ENCODE data around the gene SPON1.

SPON1 gene

DNA sequence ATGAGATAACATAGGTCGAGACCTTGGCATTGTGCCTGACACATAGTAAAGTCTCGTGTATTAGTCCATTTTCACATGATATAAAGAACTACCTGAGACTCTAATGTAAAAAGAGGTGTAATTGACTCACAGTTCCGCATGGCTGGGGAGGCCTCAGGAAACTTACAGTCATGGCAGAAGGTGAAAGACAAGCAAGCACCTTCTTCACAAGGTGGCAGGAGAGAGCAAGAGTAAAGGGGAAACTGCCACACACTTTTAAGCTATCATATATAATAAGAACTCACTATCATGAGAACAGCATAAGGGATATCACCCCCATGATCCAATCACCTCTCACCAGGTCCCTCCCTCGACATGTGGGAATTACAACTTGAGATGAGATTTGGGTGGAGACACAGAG, 165.2 kb downstream of the SPON1 start:
- TF ChIP-seq FOXP2 (optimal IDR thresholded peaks at IDR 0.05; ENCODE audit: borderline replicate concordance, extremely low read depth, extremely low read length, insufficient read depth), result no peak
- no peak for TF ChIP-seq SIN3A (IDR thresholded peaks at IDR 0.05; ENCODE audit: borderline replicate concordance, insufficient read depth, low read length)
- TF ChIP-seq, protein P1, sequence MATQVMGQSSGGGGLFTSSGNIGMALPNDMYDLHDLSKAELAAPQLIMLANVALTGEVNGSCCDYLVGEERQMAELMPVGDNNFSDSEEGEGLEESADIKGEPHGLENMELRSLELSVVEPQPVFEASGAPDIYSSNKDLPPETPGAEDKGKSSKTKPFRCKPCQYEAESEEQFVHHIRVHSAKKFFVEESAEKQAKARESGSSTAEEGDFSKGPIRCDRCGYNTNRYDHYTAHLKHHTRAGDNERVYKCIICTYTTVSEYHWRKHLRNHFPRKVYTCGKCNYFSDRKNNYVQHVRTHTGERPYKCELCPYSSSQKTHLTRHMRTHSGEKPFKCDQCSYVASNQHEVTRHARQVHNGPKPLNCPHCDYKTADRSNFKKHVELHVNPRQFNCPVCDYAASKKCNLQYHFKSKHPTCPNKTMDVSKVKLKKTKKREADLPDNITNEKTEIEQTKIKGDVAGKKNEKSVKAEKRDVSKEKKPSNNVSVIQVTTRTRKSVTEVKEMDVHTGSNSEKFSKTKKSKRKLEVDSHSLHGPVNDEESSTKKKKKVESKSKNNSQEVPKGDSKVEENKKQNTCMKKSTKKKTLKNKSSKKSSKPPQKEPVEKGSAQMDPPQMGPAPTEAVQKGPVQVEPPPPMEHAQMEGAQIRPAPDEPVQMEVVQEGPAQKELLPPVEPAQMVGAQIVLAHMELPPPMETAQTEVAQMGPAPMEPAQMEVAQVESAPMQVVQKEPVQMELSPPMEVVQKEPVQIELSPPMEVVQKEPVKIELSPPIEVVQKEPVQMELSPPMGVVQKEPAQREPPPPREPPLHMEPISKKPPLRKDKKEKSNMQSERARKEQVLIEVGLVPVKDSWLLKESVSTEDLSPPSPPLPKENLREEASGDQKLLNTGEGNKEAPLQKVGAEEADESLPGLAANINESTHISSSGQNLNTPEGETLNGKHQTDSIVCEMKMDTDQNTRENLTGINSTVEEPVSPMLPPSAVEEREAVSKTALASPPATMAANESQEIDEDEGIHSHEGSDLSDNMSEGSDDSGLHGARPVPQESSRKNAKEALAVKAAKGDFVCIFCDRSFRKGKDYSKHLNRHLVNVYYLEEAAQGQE (IDR thresholded peaks at IDR 0.05; ENCODE audit: insufficient read depth in 1 of 2, low read depth in 2 of 2, low read length in 2 of 2), result no peak
- no peak for TF ChIP-seq TAF1 (IDR thresholded peaks at IDR 0.05; ENCODE audit: borderline replicate concordance, insufficient read depth, low read length)
- no peak for TF ChIP-seq POLR2AphosphoS5 (IDR thresholded peaks at IDR 0.05; ENCODE audit: low read depth, low read length)

DNA sequence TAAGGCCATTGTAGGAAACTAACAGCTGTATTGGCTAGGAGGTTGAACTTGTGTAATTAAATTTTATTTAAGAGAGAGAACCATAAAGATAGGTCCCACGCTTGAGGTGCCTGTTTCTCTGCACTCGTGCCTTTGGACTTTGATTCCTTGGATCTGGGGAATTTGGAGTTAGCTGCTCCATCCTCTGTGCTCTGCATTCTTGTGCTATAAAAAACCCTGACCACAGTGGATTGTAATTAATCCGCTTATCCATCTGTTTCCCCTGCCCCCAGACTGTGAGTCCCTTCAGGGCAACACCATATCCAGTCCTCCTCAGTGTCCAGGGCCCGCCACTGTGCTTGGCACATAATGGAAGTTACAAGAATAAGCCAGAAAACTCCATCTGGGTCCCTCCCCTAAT, 169.8 kb downstream of the SPON1 start:
- no peak for TF ChIP-seq TAF1 (IDR thresholded peaks at IDR 0.05; ENCODE audit: borderline replicate concordance, insufficient read depth, low read length)
- no peak for TF ChIP-seq FOXP2 (optimal IDR thresholded peaks at IDR 0.05; ENCODE audit: borderline replicate concordance, extremely low read depth, extremely low read length, insufficient read depth)
- no peak for TF ChIP-seq POLR2AphosphoS5 (IDR thresholded peaks at IDR 0.05; ENCODE audit: low read depth, low read length)
- TF ChIP-seq, protein P1 (IDR thresholded peaks at IDR 0.05; ENCODE audit: insufficient read depth in 1 of 2, low read depth in 2 of 2, low read length in 2 of 2), result no peak
- no peak for TF ChIP-seq SIN3A (IDR thresholded peaks at IDR 0.05; ENCODE audit: borderline replicate concordance, insufficient read depth, low read length)

DNA sequence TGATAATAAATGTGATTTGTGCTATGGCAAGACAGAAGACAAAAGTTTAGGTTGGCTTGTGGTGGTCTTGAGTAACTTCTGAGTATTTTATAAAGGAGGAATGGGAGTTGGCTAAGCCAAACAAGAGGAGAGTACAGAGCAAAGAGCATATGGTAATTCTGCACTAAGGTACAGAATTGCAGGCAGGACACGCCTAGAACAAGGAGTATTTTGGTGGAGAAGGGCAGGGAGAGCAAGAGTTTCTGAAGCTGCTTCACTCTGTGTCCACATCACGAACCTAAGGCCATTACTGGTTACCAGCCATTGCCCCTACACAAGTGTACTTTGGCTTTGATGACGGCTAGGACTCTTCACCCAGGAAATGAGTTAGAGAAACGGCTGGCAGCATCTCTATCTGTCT, 170.9 kb downstream of the SPON1 start:
- no peak for TF ChIP-seq POLR2AphosphoS5 (IDR thresholded peaks at IDR 0.05; ENCODE audit: low read depth, low read length)
- TF ChIP-seq SIN3A (IDR thresholded peaks at IDR 0.05; ENCODE audit: borderline replicate concordance, insufficient read depth, low read length), result no peak
- TF ChIP-seq, protein P1 (IDR thresholded peaks at IDR 0.05; ENCODE audit: insufficient read depth in 1 of 2, low read depth in 2 of 2, low read length in 2 of 2), result no peak
- TF ChIP-seq FOXP2 (optimal IDR thresholded peaks at IDR 0.05; ENCODE audit: borderline replicate concordance, extremely low read depth, extremely low read length, insufficient read depth), result no peak
- no peak for TF ChIP-seq TAF1 (IDR thresholded peaks at IDR 0.05; ENCODE audit: borderline replicate concordance, insufficient read depth, low read length)

DNA sequence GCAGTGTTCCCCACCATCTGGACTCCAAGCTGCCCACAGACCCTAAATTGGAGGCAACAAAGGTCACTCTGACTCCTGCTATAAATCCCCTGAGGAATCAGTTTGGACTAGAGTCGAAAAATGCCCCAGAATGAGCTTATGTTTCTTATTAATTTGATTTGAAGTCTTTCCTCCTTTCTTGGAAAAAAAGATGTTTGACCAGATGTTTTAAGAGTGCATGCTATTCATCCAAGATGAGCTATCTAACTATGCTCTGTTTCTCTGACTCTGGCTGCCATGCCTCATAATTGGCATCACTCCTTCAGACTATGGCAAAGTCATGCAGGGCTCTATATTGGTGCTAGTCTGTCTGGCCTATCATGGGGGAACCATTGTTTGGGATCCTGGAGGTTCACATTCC, 174.0 kb downstream of the SPON1 start:
- TF ChIP-seq FOXP2 (optimal IDR thresholded peaks at IDR 0.05; ENCODE audit: borderline replicate concordance, extremely low read depth, extremely low read length, insufficient read depth) (no peak), SIN3A (IDR thresholded peaks at IDR 0.05; ENCODE audit: borderline replicate concordance, insufficient read depth, low read length) (no peak), POLR2AphosphoS5 (IDR thresholded peaks at IDR 0.05; ENCODE audit: low read depth, low read length) (no peak), TAF1 (IDR thresholded peaks at IDR 0.05; ENCODE audit: borderline replicate concordance, insufficient read depth, low read length) (no peak)
- TF ChIP-seq, protein P1 (IDR thresholded peaks at IDR 0.05; ENCODE audit: insufficient read depth in 1 of 2, low read depth in 2 of 2, low read length in 2 of 2), result no peak

DNA sequence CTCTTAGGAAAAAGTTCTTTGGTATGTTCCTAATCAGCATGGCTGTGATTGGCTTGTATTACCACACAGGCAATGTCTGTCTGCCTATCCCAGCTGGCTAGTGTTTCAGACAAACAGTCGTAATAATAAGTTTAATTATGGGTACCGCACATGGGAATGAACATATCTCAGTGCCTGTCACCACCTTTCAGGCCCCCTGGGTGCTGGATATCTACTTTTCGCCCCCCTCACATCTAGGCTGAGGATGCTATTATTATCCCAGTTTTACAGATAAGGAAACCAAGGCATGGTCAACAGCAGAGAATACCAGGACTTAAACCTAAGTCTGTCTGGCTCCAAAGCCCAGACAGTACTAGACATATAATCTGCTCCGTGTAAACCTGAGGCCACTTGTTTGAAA, 174.8 kb downstream of the SPON1 start:
- TF ChIP-seq POLR2AphosphoS5 (IDR thresholded peaks at IDR 0.05; ENCODE audit: low read depth, low read length) (no peak), TAF1 (IDR thresholded peaks at IDR 0.05; ENCODE audit: borderline replicate concordance, insufficient read depth, low read length) (no peak), SIN3A (IDR thresholded peaks at IDR 0.05; ENCODE audit: borderline replicate concordance, insufficient read depth, low read length) (no peak), FOXP2 (optimal IDR thresholded peaks at IDR 0.05; ENCODE audit: borderline replicate concordance, extremely low read depth, extremely low read length, insufficient read depth) (no peak)
- TF ChIP-seq, protein P1 (IDR thresholded peaks at IDR 0.05; ENCODE audit: insufficient read depth in 1 of 2, low read depth in 2 of 2, low read length in 2 of 2), result no peak

Data from PFSK-1 (cell line).